Neural progenitor cell (in vitro differentiated cells): ENCODE measurements around the gene FOXA2.

ENCODE experiments used
- CTCF ChIP-seq: fragments of 200-600 bp; sonication (generic); IDR thresholded peaks from 2 replicates; pipeline ENCODE4 v1.5.1; 2017; ENCODE audit warnings: antibody characterized with exemption, mild to moderate bottlenecking
- EZH2 ChIP-seq: fragments of 200-600 bp; sonication (generic); IDR thresholded peaks from 2 replicates; pipeline ENCODE4 v1.6.1; 2017; ENCODE audit warnings: antibody characterized with exemption, mild to moderate bottlenecking, moderate library complexity
- EZH2phosphoT487 ChIP-seq: fragments of 200-600 bp; sonication (generic); IDR thresholded peaks from 2 replicates; pipeline ENCODE4 v1.6.1; 2017; ENCODE audit warnings: antibody characterized with exemption

- no peak for TF ChIP-seq CTCF
- no peak for TF ChIP-seq EZH2
- TF ChIP-seq EZH2phosphoT487 = no peak
These were observed 28.4 kb downstream of the FOXA2 start for GRCh38 chr20:22555791-22556564.
